Measurements from ENCODE around the gene PDGFD. TPM values are rescaled to one million over a fixed set of nuclear protein-coding genes. Genes with fewer than 3 reads are reported as not detected.

PDGFD gene
- total and polyA plus RNA-seq, 2 donors (not counting 1 experiment from before 2014, with no cell fraction given) = 0.07 to 0.71 TPM

DNA sequence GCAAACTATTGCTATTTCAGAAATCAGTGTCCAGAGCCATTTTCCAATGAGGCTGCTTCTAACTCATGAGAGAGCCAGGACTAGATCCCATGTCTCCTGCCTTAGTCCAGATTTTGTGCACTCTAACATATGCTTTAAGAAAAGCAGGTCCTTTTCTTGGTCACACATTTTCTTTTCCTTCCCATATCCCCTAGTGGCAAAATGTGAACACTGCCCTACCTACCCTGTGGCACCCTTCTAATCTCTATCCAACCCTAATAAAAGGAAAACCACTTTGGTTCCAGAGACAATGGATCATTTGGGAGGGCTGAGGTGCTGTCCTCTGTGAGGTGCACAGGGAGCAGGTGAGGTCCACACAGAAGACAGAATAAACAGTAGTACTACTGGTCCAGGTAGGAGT is 199.6 kb downstream of the PDGFD start:
- ChIA-PET POLR2A (no interaction called here), CTCF (no interaction called here)
- Mint-ChIP-seq H3K27ac (no peak overlapping the region), H3K4me3 (no peak overlapping the region), H3K27me3 (no peaks in the 10 kb centered on the region), H3K4me1 (peaks cover 3% of the 10 kb centered on the region), H3K9me3 (ENCODE audit: insufficient read depth) (no peaks in the 10 kb centered on the region)
- ATAC-seq (ENCODE audit: low read depth) (no peak), DNase-seq (no peak)
- no peak overlapping the region for H2AFZ ChIP-seq (ENCODE audit: insufficient read depth, low read depth, low read length, poor library complexity, severe bottlenecking)
- H3K36me3 ChIP-seq (replicated peaks in 1 of 2; ENCODE audit: control extremely low read depth in 1 of 2, control insufficient read depth in 1 of 2, extremely low read depth in 1 of 2, insufficient read depth in 2 of 2, low read length in 1 of 2) = no peaks in the 10 kb centered on the region
- peaks cover 0 to 1% (median 0%) of the 10 kb centered on the region in 3 donors for H3K9me3 ChIP-seq (ENCODE audit: control extremely low read depth in 1 of 3, control insufficient read depth in 2 of 3, insufficient read depth in 1 of 3, low read length in 2 of 3)
- H3K27me3 ChIP-seq (replicated peaks in 1 of 4; ENCODE audit: control extremely low read depth in 1 of 4, control insufficient read depth in 3 of 4, insufficient read depth in 4 of 4, low read length in 3 of 4) = no peaks in the 10 kb centered on the region
- H3K79me2 ChIP-seq (ENCODE audit: control insufficient read depth, insufficient read depth, low read length) = no peaks in the 10 kb centered on the region
- H3K4me2 ChIP-seq (replicated peaks; ENCODE audit: low read depth, low read length, poor library complexity, severe bottlenecking) = no peak overlapping the region
- H3K4me3 ChIP-seq (ENCODE audit: control extremely low read depth in 1 of 5, extremely low read depth in 1 of 5, insufficient read depth in 1 of 5, low read depth in 2 of 5, low read length in 4 of 5) = no peak overlapping the region
- H3K4me1 ChIP-seq (ENCODE audit: control insufficient read depth in 2 of 2, insufficient read depth in 2 of 2, low read length in 2 of 2) = peaks cover 3% of the 10 kb centered on the region in 2 donors
- H3K9ac ChIP-seq (ENCODE audit: low read length) = no peak overlapping the region
- intact Hi-C loops (cut with micrococcal nuclease) = no loop called here
- TF ChIP-seq, protein P1, sequence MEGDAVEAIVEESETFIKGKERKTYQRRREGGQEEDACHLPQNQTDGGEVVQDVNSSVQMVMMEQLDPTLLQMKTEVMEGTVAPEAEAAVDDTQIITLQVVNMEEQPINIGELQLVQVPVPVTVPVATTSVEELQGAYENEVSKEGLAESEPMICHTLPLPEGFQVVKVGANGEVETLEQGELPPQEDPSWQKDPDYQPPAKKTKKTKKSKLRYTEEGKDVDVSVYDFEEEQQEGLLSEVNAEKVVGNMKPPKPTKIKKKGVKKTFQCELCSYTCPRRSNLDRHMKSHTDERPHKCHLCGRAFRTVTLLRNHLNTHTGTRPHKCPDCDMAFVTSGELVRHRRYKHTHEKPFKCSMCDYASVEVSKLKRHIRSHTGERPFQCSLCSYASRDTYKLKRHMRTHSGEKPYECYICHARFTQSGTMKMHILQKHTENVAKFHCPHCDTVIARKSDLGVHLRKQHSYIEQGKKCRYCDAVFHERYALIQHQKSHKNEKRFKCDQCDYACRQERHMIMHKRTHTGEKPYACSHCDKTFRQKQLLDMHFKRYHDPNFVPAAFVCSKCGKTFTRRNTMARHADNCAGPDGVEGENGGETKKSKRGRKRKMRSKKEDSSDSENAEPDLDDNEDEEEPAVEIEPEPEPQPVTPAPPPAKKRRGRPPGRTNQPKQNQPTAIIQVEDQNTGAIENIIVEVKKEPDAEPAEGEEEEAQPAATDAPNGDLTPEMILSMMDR (IDR thresholded peaks at IDR 0.05) = no peak
- no peak for TF ChIP-seq EZH2 (IDR thresholded peaks at IDR 0.05; ENCODE audit: borderline replicate concordance, insufficient read depth, low read depth, low read length, poor library complexity, severe bottlenecking)
- H3K27ac ChIP-seq (ENCODE audit: low read length in 2 of 2) = no peak overlapping the region
- H4K20me1 ChIP-seq (ENCODE audit: control insufficient read depth, insufficient read depth, low read length, poor library complexity, severe bottlenecking) = no peaks in the 10 kb centered on the region

DNA sequence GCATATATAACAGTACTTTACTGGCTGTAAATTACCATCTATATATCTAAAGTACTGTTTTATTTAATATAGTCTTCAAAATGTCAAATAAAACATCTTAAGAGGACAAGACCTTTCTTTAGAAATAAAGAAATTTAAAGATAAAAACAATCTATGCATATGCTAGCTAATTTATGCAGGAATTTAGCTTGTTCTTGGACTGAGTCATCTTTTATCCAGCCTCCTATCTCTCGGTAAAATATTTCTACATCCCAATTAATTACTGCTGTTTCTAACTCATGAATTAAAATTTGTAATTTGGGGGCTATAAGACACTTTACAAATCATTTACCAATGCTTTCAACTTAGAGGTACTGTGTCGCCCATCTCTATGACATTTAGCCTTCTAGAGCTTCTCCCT is 200.3 kb downstream of the PDGFD start:
- Histone ChIP-seq H3K9ac (ENCODE audit: low read length) (no peak overlapping the region), H3K4me2 (replicated peaks; ENCODE audit: low read depth, low read length, poor library complexity, severe bottlenecking) (no peak overlapping the region), H3K4me1 (ENCODE audit: control insufficient read depth in 2 of 2, insufficient read depth in 2 of 2, low read length in 2 of 2) (peaks cover 9 to 10% of the 10 kb centered on the region in 2 donors), H3K9me3 (ENCODE audit: control extremely low read depth in 1 of 3, control insufficient read depth in 2 of 3, insufficient read depth in 1 of 3, low read length in 2 of 3) (peaks cover 0 to 1% (median 0%) of the 10 kb centered on the region in 3 donors), H3K27me3 (replicated peaks in 1 of 4; ENCODE audit: control extremely low read depth in 1 of 4, control insufficient read depth in 3 of 4, insufficient read depth in 4 of 4, low read length in 3 of 4) (no peaks in the 10 kb centered on the region), H3K36me3 (replicated peaks in 1 of 2; ENCODE audit: control extremely low read depth in 1 of 2, control insufficient read depth in 1 of 2, extremely low read depth in 1 of 2, insufficient read depth in 2 of 2, low read length in 1 of 2) (no peaks in the 10 kb centered on the region), H3K27ac (ENCODE audit: low read length in 2 of 2) (no peak overlapping the region), H3K79me2 (ENCODE audit: control insufficient read depth, insufficient read depth, low read length) (no peaks in the 10 kb centered on the region), H3K4me3 (ENCODE audit: control extremely low read depth in 1 of 5, extremely low read depth in 1 of 5, insufficient read depth in 1 of 5, low read depth in 2 of 5, low read length in 4 of 5) (no peak overlapping the region), H2AFZ (ENCODE audit: insufficient read depth, low read depth, low read length, poor library complexity, severe bottlenecking) (no peak overlapping the region), H4K20me1 (ENCODE audit: control insufficient read depth, insufficient read depth, low read length, poor library complexity, severe bottlenecking) (no peaks in the 10 kb centered on the region)
- intact Hi-C loops (cut with micrococcal nuclease) = no loop called here
- TF ChIP-seq, protein P1 (IDR thresholded peaks at IDR 0.05) = no peak
- TF ChIP-seq EZH2 (IDR thresholded peaks at IDR 0.05; ENCODE audit: borderline replicate concordance, insufficient read depth, low read depth, low read length, poor library complexity, severe bottlenecking) = no peak
- CTCF ChIA-PET = no interaction called here
- DNase-seq (no peak), ATAC-seq (ENCODE audit: low read depth) (no peak)
- Mint-ChIP-seq H3K4me1 (peaks cover 11% of the 10 kb centered on the region), H3K27me3 (no peaks in the 10 kb centered on the region), H3K27ac (no peak overlapping the region), H3K9me3 (ENCODE audit: insufficient read depth) (no peaks in the 10 kb centered on the region), H3K4me3 (no peak overlapping the region)
- WGBS (ENCODE audit: insufficient coverage) = no CpG with 5 or more reads among the region's 2 CpGs
- POLR2A ChIA-PET = no interaction called here

All from B cell (primary cell).